Glomerular visceral epithelial cell (primary cell): ENCODE measurements around the gene DDX17.
"Not testable (repeated sequence)": the region's sequence is repeated elsewhere in the genome, so short reads cannot be mapped to it uniquely, and the experiment has no call there.

Source experiments
- DNase-seq: peaks from one replicate; pipeline ENCODE4 v3.0.0-alpha.2; 2016; ENCODE audit errors: extremely low spot score

Gene DDX17

GRCh38 chr22:38491707-38492348, 14.3 kb downstream of the DDX17 start:
- no peak for DNase-seq

GRCh38 chr22:38490915-38491314, 15.2 kb downstream of the DDX17 start:
- peak; percentile 40 for DNase-seq

- DNase-seq = no peak
Measured at GRCh38 chr22:38490475-38490874, 15.6 kb downstream of the DDX17 start.

- no peak for DNase-seq
Measured at GRCh38 chr22:38489561-38490145, 16.5 kb downstream of the DDX17 start.

GRCh38 chr22:38489142-38489541, 17.0 kb downstream of the DDX17 start:
- no peak for DNase-seq

GRCh38 chr22:38487946-38488345, 18.2 kb downstream of the DDX17 start:
- DNase-seq = no peak

- DNase-seq = no peak
Measured at GRCh38 chr22:38485783-38486182, 20.3 kb downstream of the DDX17 start.

GRCh38 chr22:38484244-38484643, 21.9 kb downstream of the DDX17 start:
- DNase-seq = no peak

GRCh38 chr22:38482662-38483308, 23.3 kb downstream of the DDX17 start:
- DNase-seq = no peak

GRCh38 chr22:38481871-38482332, 24.2 kb downstream of the DDX17 start:
- no peak for DNase-seq

- DNase-seq = no peak
Measured at GRCh38 chr22:38481162-38481870, 24.8 kb downstream of the DDX17 start.

- peak; percentile 67 for DNase-seq
Measured at GRCh38 chr22:38479096-38479837, 26.8 kb downstream of the DDX17 start.

GRCh38 chr22:38477585-38477984, 28.5 kb downstream of the DDX17 start:
- no peak for DNase-seq

GRCh38 chr22:38474003-38474607, 32.0 kb downstream of the DDX17 start:
- DNase-seq = no peak

- no peak for DNase-seq
Measured at GRCh38 chr22:38471237-38471636, 34.9 kb downstream of the DDX17 start.

- DNase-seq = not testable (repeated sequence)
Measured at GRCh38 chr22:38470179-38470578, 35.9 kb downstream of the DDX17 start.

- no peak for DNase-seq
Measured at GRCh38 chr22:38469306-38469781, 36.8 kb downstream of the DDX17 start.

- no peak for DNase-seq
Measured at GRCh38 chr22:38468443-38469305, 37.4 kb downstream of the DDX17 start.

- DNase-seq = peak; percentile 75
Measured at GRCh38 chr22:38467904-38468442, 38.1 kb downstream of the DDX17 start, which contains the start of gene KDELR3. Gene KDELR3, plus strand, starts transcription at chr22:38468096. Its CDS starts 138 bp downstream, at chr22:38468234.

GRCh38 chr22:38467438-38467903, 38.6 kb downstream of the DDX17 start:
- DNase-seq = no peak
